MCF 10A (cell line): ENCODE data around the gene GAS7. TPM values are rescaled to one million over a fixed set of nuclear protein-coding genes. Genes with fewer than 3 reads are reported as not detected.

Experiments used
- BruUV-seq: library from RNA; stranded (reverse); fragments of 400-500 nt; replicated peaks from 2 replicates; lab custom pipeline; 2021; lab: Mats Ljungman, UMichigan
- CTCF ChIA-PET: fragments of 300-600 bp; sonication (Branson Sonifier 250); formaldehyde crosslinking; extraction: SDS; loops from one replicate; lab custom pipeline; 2021; ENCODE audit warnings: antibody characterized with exemption, inconsistent platforms; lab: Yijun Ruan, JAX
- POLR2A ChIA-PET: fragments of 300-600, 350-650 bp; sonication (Branson Sonifier 250); formaldehyde crosslinking; extraction: SDS; loops from one replicate; lab custom pipeline; 2020; ENCODE audit warnings: antibody characterized with exemption, inconsistent platforms; lab: Yijun Ruan, JAX
- DNase-seq: peaks from one replicate; pipeline ENCODE4 v3.0.0-alpha.2; 2018; ENCODE audit not compliant: unreplicated experiment
- H3K27ac Mint-ChIP-seq: one replicate; pipeline ENCODE4 v1.8.0; 2022; ENCODE audit warnings: mild to moderate bottlenecking, low read depth, mixed read lengths; ENCODE audit not compliant: unreplicated experiment
- H3K27me3 Mint-ChIP-seq: one replicate; pipeline ENCODE4 v1.8.0; 2022; ENCODE audit warnings: mixed read lengths; ENCODE audit not compliant: insufficient read depth, unreplicated experiment
- H3K36me3 Mint-ChIP-seq: one replicate; pipeline ENCODE4 v1.8.0; 2022; ENCODE audit warnings: mild to moderate bottlenecking, moderate library complexity, mixed read lengths; ENCODE audit not compliant: insufficient read depth, unreplicated experiment
- H3K4me1 Mint-ChIP-seq: one replicate; pipeline ENCODE4 v1.8.0; 2022; ENCODE audit warnings: mixed read lengths; ENCODE audit not compliant: insufficient read depth, unreplicated experiment
- H3K4me3 Mint-ChIP-seq: one replicate; pipeline ENCODE4 v1.8.0; 2022; ENCODE audit warnings: mild to moderate bottlenecking, moderate library complexity, mixed read lengths; ENCODE audit not compliant: unreplicated experiment
- H3K9me3 Mint-ChIP-seq: one replicate; pipeline ENCODE4 v1.8.0; 2022; ENCODE audit warnings: mixed read lengths; ENCODE audit not compliant: unreplicated experiment
- intact Hi-C: fragments of 100-400 bp; cut with micrococcal nuclease; formaldehyde crosslinking; loops from 2 replicates; pipeline ENCODE4 v1.14.1; 2022
- total RNA-seq: library from RNA; stranded (reverse); gene quantifications from 2 replicates; pipeline ENCODE4 v1.2.3, GENCODE V29; 2022
- TF ChIP-seq, protein P1 (sequence below): fragments of 200-600 bp; IDR thresholded peaks from one replicate; pipeline ENCODE4 v1.8.0; 2022; ENCODE audit warnings: antibody characterized with exemption, mild to moderate bottlenecking; ENCODE audit not compliant: unreplicated experiment

The GAS7 gene
- total RNA-seq, 1 experiment from 2014 or later, result not detected

DNA sequence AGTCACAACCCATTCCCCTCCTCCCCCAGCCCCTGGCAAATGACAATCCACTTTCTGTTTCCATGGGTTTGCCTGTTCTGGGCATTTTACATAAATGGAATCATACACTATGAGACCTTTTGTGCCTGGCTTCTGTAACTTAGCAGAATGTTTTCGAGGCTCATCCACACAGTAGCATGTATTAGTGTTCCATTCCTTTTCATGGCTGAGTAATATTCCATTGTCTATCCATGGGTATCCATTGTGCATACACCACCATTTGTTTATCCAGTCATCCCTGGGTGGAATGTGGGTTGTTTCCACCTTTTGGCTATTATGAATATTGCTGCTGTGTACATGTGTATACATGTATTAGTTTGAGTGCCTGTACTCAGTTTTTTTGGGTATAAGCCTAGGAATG, 259.6 kb downstream of the GAS7 start:
- H3K36me3 Mint-ChIP-seq, result no peaks in the 10 kb centered on the region
- ChIA-PET POLR2A (no interaction called here), CTCF (interaction anchor here (0.8 to 1.7 kb wide), 2 partner anchors 10 to 678 kb away, joined by 4 read pairs; no protein-coding TSS in a partner anchor)
- no peak overlapping the region for H3K27ac Mint-ChIP-seq
- no peaks in the 10 kb centered on the region for H3K27me3 Mint-ChIP-seq
- H3K9me3 Mint-ChIP-seq, result no peaks in the 10 kb centered on the region
- DNase-seq, result no peak
- no peak overlapping the region for H3K4me3 Mint-ChIP-seq
- TF ChIP-seq, protein P1, sequence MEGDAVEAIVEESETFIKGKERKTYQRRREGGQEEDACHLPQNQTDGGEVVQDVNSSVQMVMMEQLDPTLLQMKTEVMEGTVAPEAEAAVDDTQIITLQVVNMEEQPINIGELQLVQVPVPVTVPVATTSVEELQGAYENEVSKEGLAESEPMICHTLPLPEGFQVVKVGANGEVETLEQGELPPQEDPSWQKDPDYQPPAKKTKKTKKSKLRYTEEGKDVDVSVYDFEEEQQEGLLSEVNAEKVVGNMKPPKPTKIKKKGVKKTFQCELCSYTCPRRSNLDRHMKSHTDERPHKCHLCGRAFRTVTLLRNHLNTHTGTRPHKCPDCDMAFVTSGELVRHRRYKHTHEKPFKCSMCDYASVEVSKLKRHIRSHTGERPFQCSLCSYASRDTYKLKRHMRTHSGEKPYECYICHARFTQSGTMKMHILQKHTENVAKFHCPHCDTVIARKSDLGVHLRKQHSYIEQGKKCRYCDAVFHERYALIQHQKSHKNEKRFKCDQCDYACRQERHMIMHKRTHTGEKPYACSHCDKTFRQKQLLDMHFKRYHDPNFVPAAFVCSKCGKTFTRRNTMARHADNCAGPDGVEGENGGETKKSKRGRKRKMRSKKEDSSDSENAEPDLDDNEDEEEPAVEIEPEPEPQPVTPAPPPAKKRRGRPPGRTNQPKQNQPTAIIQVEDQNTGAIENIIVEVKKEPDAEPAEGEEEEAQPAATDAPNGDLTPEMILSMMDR, result no peak
- no TSS peak for BruUV-seq
- peaks cover 7% of the 10 kb centered on the region for H3K4me1 Mint-ChIP-seq
- intact Hi-C loops, result no loop called here

DNA sequence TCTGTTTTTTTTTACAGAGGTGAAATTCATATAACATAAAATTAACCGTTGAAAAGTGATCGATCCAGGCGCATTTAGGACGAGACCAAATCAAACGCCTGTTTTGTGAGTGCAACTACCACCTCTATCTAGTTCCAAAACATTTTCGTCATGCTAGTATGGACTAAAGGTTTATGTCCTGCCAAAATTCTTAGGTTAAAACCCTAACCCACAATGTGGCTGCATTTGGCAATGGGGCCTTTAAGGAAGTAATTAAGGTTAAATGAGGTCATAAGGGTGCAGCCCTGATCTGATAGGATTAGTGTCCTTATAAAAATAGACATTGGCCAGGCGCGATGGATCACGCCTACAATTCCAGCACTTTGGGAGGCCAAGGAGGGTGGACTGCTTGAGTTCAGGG, 260.5 kb downstream of the GAS7 start:
- BruUV-seq, result no TSS peak
- no peak for DNase-seq
- Mint-ChIP-seq H3K27ac (no peak overlapping the region), H3K9me3 (no peaks in the 10 kb centered on the region), H3K4me3 (no peak overlapping the region), H3K27me3 (no peaks in the 10 kb centered on the region), H3K4me1 (peaks cover 7% of the 10 kb centered on the region), H3K36me3 (no peaks in the 10 kb centered on the region)
- ChIA-PET POLR2A (no interaction called here), CTCF (no interaction called here)
- intact Hi-C loops, result no loop called here
- TF ChIP-seq, protein P1, result no peak

DNA sequence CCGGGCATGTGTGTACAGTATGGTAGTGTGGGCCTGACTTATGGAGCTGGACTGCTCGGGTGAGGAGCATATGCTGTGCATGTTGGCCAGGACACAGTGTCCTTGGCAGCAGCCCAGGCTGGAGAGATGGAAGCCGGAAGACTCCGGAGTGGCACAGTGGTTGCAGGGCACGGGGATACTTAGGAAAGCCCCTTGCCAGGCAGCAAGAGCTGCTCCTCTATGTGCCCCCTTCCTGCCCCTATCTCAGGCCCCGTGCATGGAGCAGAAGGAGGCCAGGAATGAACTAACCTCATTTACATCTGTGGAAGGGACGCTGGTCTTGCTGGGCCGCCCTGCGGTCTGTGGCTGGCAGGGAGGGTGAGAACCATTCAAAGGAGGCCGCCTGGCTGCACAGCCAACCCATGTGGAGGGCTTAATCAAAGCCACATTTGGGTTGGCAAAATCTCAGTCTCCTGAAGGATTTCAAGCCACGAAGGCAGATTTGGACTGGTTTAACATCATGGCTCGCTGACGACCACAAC, 261.1 kb downstream of the GAS7 start:
- Mint-ChIP-seq H3K36me3 (no peaks in the 10 kb centered on the region), H3K27ac (no peak overlapping the region), H3K9me3 (no peaks in the 10 kb centered on the region), H3K27me3 (no peaks in the 10 kb centered on the region), H3K4me1 (peaks cover 7% of the 10 kb centered on the region), H3K4me3 (no peak overlapping the region)
- POLR2A ChIA-PET, result no interaction called here
- intact Hi-C loops, result no loop called here
- DNase-seq, result no peak
- BruUV-seq, result no TSS peak
- TF ChIP-seq, protein P1, result no peak
- CTCF ChIA-PET, result interaction anchor here (3.3 kb wide), 1 partner anchor 12 kb away, joined by 23 read pairs; no protein-coding TSS in a partner anchor

DNA sequence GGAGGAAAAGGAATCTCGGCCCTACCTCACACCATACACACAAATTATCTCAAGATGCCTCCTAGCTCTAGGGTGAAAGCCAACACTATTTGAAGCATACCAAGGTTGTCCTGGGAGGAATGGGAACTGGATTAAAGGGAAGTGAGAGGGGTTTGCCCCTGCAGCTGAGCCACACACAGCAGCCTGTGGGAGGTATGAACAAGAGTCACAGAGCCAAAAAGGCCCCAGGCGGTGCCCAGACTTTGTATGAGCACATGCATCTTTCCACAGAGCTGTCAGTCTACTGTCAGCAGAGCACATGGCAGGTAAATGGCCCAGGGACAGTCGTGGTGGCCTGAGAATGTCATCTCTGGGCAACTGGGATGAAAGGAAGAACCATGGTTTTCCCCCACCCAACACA, 262.3 kb downstream of the GAS7 start:
- no peak overlapping the region for H3K27ac Mint-ChIP-seq
- H3K4me3 Mint-ChIP-seq, result no peak overlapping the region
- no peaks in the 10 kb centered on the region for H3K27me3 Mint-ChIP-seq
- peaks cover 7% of the 10 kb centered on the region for H3K4me1 Mint-ChIP-seq
- no peaks in the 10 kb centered on the region for H3K36me3 Mint-ChIP-seq
- ChIA-PET CTCF (interaction anchor here (0.6 to 3.3 kb wide), 2 partner anchors 11 to 358 kb away, joined by 3 to 23 read pairs; no protein-coding TSS in a partner anchor), POLR2A (no interaction called here)
- DNase-seq, result no peak
- TF ChIP-seq, protein P1, result no peak
- no peaks in the 10 kb centered on the region for H3K9me3 Mint-ChIP-seq
- intact Hi-C loops, result no loop called here
- no TSS peak for BruUV-seq
